HG03432 (cell line): ENCODE data around the gene SCLY.

Source experiments
- ATAC-seq: cut with Tn5 transposase; IDR thresholded peaks from one replicate; pipeline ENCODE4 v1.9.1; 2021; ENCODE audit warnings: mild to moderate bottlenecking, moderate library complexity; ENCODE audit not compliant: unreplicated experiment

SCLY gene

GRCh38 chr2:238096311-238097011, 35.7 kb downstream of the SCLY start:
- no peak for ATAC-seq

DNA sequence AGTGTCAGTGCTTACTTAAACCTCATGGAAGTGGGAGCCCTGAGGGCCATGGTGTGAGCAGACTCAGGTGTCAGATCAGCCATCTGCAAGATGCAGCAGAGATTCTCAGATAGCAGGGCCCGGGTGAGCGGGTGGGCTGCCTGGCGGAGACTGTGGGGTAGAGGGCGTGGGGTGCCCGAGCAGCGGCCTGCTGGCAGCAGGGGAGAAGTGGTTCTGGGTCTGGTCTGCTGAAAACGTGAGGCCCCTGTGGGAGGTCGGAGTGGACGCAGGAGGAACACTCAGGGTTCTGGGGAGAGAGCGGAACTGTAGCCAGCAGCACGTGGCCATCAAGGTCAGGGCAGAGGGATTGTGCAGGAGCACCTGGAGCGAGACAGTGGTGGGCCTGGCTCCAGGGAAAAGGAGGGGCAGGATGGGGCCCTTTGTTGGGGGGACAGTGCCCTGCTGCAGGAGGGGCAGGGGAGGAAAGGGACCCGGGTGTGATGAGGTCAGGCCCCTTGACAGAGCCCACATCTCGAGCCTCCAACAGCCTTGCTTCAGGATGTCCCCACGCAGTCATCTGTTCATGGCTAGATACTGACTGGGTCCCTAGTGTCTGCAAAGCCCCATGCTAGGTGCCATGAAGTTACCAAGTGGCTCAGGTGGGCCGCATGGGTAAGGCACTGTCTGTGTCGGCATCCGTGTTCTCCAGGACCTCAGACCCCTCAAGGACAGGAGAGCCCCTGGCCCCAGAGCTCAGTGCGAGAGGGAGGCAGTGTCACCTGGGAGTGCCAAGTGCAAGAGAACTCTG, 36.6 kb downstream of the SCLY start:
- ATAC-seq, result no peak

DNA sequence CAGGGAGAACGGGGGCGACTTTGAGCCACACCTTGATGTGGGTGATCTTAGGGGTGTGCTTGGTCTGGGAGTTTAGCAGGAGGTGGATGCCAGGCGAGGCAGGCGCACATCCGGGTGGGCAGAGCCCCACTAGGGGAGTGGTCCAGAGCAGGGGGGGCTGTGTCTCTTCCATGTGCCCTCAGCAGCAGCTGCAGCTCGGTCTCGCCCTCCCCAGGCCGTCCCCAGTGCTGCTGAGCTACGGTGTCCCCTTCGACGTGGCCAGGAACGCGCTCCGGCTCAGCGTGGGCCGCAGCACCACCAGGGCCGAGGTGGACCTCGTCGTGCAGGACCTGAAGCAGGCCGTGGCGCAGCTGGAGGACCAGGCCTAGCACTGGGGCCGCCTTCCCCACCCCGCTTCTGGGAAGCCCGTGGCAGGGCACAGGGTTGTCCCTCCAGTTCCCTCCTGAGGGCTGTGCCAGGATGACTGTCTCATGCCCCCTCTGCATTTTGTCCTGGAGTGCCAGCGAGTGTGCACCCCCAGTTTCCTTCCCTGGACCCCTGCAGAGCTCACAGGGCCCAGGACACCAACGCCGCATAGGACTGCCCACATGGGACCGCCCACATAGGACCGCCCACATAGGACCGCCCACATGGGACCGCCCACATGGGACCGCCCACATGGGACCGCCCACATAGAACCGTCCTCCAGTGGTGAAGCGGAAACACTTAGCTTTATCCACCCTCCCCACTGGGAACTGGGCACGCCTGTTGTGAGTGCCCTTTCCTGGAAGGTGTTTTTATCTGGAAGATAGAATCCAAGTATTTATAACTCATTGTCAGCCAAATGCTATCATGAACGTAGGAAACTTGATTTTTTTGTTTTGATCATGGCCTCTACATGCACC, 37.4 kb downstream of the SCLY start:
- ATAC-seq, result peak; percentile 77

DNA sequence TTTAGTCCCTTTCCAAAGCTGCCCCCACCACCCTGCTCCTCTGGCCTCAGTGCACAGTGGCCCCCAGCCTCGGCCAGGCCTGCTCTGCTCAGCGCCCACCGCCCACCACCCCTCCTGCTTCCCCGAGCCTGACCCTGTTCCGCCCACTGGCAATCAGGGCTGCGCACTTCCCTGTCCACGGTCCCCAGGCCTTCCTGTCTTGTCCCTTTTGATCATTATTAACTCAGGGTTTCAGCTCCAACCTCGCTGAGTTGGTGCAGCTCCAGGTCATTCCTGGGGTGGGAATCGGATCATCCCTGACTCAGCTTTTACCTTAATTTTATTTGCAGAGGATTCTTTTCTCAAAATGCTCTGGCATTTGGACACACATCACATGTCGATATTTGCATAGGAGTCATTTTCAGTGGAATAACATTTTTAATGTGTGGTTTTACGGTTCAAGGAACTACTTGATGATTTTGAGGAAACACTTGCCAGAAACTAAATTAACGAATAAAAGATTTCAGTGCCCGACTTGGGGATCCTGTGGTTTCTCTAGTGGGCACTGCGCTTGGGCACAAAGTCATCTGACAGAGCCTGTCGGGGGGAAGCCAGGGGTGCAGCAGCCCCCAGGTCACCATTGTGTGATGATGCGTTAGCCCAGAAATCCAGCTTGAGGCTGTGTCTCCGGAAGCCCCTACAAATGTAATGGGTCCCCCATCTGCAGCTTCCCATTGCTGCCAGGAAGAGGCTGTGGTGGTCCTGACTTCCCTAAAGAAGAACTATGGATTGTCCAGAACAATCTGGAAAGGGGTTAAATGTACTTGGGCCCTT, 38.3 kb downstream of the SCLY start:
- ATAC-seq, result peak; percentile 33

DNA sequence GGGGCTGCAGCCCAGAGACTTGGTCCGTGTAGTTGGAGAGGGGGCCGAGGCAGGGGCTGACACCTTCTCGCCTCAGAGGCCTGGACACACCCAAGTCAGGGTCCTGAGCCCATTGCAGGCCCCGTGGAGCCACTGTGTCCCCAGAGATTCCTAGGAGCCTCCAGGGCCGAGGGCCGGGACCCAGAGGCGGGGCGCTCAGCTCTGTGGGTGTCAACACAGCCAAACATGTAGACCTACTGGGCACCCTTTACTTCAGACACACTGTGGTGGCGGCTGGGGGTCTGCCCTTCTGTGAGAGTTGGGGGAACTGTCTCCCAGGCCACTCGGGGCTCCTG, 38.9 kb downstream of the SCLY start:
- ATAC-seq, result no peak

DNA sequence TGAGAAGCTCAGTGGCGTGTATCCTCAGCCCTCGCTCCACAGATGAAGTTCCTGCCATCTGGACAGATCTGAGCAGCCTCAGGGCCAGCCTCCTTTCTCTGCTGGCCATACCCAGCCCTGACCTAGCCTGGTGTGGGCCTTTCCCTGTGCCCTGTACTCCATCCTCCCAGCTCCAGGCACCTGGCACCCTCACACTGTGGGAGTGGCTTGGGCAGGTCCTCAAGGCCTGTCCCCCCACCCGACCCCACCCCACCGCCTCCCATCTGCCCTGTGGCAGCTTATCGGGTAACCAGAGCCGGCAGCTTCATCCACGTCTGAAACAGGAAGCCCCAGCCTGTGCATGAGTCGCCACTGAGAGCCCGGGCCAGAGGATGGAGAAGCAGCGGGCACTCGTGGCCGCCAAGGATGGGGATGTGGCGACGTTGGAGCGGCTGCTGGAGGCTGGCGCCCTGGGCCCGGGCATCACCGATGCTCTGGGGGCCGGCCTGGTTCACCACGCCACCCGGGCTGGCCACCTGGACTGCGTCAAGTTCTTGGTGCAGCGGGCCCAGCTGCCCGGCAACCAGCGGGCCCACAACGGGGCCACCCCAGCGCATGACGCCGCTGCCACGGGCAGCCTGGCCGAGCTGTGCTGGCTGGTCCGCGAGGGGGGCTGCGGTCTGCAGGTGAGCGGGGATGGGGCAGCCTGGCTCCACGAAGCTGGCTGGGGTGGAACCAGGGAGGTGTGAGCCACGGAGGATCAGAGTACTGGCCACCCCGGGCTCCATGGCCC, 39.4 kb downstream of the SCLY start, which contains the start of gene ESPNL:
Gene ESPNL, plus strand, starts transcription at position 292 of the 772 bp plus-strand sequence. Its CDS starts 80 bp downstream, at position 372.
- ATAC-seq, result no peak

DNA sequence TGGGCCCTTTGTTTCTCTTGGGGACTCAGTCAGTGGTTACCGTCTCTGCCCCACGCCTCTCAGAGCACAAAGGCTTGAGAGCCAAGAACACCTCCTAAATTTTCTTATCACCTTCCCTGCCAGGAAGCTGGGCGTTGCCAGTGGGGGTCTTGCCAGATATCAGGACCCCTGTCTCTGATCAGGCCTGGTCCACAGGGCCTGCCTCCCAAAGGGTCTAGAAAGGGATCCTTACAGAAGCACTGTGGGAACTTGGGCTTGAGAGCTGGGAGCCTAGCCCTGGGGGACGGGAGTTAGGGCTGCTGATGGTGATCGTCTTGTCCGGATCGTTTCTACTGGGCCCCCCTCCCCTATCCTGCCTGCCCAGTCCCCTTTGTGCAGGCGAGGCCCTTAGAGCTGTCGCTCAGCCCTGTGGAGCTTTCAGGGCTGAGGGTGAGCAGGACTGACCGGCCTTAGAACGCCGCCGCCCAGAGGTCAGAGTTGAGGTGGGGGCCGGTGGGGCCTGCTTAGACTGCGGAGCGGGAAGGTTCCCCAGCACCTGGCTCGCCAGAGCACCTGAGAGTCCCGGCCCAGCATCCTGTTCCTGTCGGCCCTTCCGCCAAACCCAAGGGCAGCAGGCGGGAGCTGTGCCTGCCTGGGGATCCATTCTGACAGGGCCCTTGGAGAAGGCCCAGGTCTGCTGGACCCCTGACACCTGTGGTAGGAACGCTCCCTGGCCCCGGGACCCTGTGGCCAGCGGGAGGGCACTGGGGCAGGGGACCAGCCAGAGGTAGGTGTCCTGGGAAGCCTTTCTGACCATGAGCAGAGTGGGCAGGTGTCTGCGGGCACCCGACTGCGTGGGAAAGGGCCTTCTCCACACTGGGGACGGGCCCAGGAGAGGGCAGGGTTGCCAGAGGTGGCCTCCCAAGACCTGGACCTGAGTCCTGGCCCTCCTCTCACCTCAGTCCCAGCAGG, 40.3 kb downstream of the SCLY start:
- ATAC-seq, result no peak

DNA sequence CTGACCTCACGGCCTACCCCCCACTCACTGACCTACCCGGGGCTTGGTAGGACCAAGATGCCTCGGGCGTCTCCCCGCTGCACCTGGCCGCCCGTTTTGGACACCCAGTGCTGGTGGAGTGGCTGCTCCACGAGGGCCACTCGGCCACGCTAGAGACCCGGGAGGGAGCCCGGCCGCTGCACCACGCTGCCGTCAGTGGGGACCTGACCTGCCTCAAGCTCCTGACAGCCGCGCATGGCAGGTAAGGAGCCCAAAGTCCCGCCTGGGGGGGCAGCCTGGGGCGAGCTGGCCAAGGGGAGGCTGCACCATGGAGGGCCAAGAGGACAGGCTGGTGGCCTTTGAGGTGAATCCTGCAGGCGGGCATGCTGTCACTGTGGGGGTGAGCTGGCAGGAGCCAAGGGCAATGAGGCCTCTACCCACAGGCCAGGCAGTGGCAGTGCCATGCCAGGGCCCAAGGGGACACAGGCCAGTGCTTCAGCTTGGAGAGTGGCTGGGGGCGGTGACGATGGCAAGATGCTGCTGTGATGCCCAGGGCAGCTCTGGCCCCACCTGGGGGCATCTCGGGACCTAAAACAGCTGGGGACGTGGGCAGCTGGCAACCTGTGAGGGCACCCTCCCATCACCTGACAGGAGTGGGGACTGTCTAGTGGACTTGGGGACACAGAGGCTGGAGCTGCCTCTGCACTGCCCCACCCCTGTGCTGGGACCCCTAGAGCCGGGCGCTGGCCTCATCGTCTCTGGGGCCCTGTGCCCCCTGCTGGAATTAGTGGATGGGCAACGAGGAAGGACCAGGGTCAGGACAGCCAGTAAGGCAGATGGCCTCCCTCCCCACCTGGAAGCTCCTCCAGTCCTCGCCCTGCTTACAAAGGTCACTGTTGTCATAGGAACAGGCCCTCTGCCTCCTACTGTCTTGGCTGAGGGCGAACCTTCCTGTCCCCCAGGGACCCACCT, 41.4 kb downstream of the SCLY start:
- no peak for ATAC-seq

- ATAC-seq, result no peak
Observed at GRCh38 chr2:238102865-238103264, 42.1 kb downstream of the SCLY start.

DNA sequence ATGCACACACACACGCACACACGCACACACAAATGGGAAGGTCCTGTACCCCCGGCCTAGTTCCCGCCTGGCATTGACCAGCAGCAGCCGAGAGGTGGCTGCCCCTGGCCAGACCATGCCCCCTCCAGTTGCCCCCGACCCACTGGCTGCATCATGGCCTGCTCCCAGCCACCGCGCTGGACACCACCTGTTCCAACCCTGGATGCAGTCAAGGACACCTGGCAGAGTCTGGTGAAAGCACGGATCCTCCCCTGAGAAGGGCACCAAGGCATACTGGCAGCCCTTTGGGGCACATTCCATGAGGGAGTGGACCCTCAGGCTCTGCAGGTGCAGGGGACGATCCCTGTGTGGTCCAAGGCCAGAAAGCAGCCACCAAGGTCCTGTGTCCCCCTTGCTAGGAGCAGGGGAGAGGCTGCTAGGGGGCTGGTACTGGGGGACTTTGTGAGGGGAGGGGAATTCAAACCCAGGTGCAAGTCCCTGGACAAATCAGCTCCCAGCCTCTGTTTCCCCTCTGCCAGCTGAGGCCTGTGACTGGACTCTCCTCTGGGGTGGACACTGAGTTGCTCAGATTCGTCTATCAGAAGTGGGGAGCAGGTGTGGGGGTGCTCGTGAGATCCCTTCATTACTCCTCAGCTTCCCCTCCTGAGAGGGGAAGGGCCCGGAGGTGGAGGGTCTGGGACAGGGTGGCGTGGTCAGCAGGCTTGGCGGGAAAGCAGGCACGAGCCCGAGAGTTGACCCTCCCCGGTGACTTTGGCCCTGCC, 42.8 kb downstream of the SCLY start:
- no peak for ATAC-seq

- ATAC-seq, result no peak
Observed at GRCh38 chr2:238104226-238104690, 43.5 kb downstream of the SCLY start.

DNA sequence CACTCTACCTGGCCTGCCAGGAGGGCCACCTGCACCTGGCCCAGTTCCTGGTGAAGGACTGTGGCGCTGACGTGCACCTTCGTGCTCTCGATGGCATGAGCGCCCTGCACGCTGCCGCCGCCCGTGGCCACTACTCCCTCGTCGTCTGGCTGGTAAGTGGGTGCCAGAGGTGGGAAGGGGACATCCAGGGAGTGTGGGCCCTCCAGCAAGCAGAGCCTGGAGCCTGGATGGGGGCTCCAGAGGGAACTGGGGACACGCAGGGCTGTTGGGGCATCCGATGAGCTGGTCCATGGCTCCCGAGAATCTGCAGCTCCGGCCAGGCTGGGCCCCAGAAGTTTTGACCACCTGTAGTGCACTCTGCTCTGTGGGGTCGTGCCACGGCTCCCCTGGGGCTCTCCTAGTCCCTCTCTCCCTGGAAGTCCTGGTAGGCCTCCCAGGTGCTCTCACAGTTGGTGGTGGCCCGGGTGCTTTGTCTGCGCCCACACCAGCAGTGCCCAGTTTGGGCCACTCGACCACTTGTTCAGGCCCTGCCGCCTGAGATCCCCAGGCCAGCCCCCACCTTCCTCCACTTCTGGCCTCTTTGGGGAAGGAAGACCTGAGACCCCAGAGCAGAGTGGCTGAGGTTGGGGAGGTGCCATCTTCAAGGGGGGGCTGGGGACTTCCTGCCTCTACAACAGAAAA, 44.0 kb downstream of the SCLY start:
- ATAC-seq, result no peak

- ATAC-seq, result no peak
Observed at GRCh38 chr2:238105506-238106338, 44.9 kb downstream of the SCLY start.

GRCh38 chr2:238106339-238106697, 45.5 kb downstream of the SCLY start:
- ATAC-seq, result no peak
